Adrenal gland (tissue), 5 donors: Measurements from ENCODE around the gene FMN1.

ENCODE experiments used
- CTCF ChIP-seq, 6 experiments: fragments of 450-650 bp in 4 of 6; fragments of 200-600 bp in 2 of 6; sonication (generic) in 1 of 6; IDR thresholded peaks; 1 replicate in 5 of 6; 2 replicates in 1 of 6; pipeline versions ENCODE4 v1.5.1 to v1.8.0; 2016 to 2021; ENCODE audit warnings: antibody characterized with exemption in 6 of 6, mild to moderate bottlenecking in 2 of 6, moderate library complexity in 1 of 6
- POLR2A ChIP-seq, 2 donors: fragments of 450-650 bp; IDR thresholded peaks; one replicate each; pipeline ENCODE4 v1.6.1; 2017; ENCODE audit warnings: antibody characterized with exemption in 2 of 2, mild to moderate bottlenecking in 2 of 2, moderate library complexity in 1 of 2
- donor health status: DM: no; HTN: no; CAD: no.

- TF ChIP-seq POLR2A (IDR thresholded peaks at IDR 0.05) (no peak), CTCF (IDR thresholded peaks at IDR 0.05) (no peak)
These were observed 316.2 kb downstream of the FMN1 start for GRCh38 chr15:32878342-32878741.
